CD4-positive, alpha-beta T cell treated with Interleukin-15 for 4 hours (primary cell): ENCODE data around the gene VTA1.
"Not testable (repeated sequence)": the region's sequence is repeated elsewhere in the genome, so short reads cannot be mapped to it uniquely, and the experiment has no call there.

Source experiments
- DNase-seq: peaks from one replicate; pipeline ENCODE4 v3.0.0-alpha.2; 2020; ENCODE audit warnings: low spot score

Gene VTA1

DNA sequence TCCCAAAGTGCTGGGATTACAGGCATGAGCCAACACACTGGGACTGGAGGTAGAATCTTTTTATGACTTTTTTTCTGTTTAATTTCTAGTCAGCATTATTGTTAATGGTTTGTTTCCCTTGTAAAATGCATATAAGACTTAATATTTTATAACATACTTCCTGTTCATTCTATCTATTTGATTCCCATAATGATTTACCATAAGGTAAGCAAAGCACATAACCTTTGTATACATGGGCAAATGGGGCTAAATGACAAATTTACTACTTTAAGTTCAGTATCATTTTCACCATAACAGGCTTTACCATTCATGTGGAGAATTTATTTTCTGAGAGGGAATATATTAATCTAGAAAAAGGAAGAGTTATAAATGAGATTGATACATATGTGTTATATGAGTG, 24.3 kb downstream of the VTA1 start:
- no peak for DNase-seq

DNA sequence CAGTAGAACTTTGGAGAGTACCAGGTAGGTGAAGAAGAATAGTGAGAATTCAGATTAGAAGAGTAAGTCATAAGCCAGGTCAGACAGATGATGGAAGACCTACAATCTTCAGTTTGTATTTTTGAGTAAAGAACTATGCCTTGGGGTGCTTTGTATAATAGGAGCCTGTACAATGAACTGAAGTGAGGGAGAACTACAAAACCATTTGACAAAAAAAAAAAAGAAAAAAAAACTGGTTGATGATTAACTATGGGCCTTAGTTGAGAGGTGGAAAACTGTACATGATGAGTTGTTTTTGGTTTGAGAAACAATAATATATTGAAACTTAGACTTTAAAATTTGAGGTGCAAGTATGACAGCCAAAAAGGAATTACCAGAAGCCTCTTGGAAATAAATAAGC, 25.7 kb downstream of the VTA1 start:
- DNase-seq: no peak

DNA sequence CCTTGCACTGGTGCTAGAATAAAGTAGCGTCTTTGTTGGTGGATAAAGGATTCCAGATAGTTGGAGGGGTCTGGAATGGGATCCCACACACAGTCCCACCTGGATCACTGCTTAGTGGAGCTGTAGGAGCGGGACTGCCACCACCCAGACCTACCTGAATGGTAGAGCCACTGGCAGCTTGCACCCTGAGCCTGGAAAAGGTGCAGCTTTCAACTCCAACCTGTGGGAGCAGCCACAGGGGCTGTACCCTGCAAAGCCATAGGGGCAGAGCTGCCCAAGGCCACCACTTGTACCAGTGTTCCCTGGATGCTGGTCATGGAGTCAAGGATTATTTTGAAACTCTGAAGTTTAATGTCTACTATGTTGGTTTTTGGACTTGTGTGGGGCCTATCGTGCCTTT, 26.9 kb downstream of the VTA1 start:
- DNase-seq: no peak

DNA sequence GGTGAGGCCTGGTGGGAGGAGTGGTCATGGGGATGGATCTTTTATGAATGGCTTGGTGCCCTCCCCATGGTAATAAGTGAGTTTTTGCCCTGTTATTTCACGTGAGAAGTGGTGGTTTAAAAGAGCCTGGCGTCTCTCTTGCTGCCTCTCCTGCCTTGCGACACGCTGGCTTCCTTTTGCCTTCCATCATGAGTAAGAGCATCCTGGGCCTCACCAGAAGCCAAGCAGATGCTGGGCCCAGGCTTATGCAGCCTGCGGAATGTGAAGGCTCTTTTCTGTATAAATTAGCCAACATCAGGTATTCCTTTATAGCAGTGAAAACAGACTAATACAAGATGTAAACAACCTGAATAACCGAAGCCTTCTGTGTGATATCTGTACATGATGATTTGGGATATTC, 27.6 kb downstream of the VTA1 start:
- DNase-seq: no peak

DNA sequence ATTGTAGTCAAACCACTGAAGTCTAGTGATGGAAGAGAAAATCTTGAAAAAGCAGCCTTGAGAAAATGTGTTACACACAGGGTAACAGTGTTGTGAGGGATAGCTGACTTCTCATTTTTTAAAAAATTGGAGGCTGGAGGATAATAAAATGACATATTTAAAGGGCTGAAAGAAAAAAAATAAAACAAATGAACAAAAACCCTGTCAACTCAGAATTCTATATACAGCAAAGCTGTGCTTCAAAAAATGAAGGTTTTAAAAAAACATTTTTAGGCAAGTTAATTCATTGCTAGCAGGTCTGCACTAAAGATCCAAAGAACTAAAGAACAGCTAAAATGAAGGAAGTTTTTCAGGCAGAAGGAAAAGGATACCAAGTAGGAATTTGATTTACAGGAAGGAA, 31.1 kb downstream of the VTA1 start:
- DNase-seq: no peak

DNA sequence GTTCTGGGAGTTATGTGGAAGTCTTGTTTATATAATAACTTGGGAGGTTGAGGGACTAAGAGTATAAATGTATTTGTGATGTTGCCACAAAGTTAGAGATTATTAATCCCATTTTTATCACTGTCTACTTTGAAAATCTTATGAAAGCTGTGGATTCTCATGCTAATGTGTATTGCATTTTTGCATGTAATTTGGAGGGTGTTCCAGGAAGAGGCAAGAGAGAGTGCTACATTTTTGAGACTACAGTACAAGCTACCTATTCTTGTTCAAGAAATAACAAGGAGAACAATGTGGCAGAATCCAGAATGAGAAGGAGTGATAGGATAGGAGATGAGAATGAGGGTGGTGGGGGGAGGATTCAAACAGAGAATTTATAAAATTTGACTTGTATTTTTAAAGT, 34.9 kb downstream of the VTA1 start:
- DNase-seq: no peak

DNA sequence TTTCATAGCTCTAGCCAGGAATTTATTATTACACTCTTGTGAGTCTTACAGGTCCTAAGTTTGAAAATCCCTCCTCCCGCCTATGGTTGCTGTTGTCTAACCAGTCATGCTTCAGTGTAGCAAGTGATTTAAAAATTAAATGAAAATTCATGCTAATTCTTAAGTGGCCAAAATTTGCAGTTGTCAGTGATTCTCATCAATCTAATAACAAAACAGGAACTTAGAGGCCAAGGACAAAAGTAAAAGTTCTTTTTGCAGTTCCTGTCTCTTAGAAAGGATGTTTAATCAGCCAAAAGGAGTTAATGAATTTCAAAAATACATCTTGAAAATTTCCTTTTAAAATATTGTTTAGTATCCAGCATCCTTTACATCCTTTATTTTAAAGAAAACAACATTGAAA, 36.3 kb downstream of the VTA1 start:
- DNase-seq: no peak

DNA sequence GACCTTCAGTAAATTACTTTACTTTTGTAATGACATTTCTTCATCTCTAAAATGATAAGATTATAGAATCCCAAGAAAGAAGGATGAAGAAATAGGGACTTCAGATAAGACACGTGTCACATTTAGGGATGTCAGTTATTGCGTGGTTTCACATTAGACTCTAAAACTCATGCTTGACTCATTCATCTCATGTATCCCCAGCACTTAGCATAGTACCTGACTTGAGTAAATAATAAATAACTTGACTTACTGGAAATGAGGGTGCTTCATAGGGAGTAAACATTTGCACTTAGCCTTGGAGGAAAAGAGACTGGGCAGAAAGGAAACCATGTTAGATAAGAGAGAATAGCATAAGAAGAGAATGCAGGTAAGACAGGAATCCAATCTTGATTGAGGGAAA, 37.2 kb downstream of the VTA1 start:
- DNase-seq: no peak

DNA sequence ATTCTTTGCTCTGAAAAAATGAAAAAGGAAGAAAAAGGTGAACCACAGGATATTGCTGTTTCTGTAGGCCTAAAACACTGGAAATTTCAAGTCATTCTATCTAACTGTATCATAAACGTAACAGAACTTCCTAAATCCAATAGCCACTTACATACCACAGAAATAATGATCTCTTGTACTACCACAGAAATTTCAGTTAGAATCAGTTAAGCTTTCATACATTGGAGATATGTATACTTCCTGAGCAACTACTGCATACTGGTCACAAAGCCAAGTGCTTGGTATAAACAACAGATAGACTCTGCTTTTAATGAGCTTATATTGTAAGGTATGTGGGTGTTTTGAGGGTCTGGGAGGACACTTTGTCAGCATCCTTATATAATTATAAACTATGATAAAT, 38.6 kb downstream of the VTA1 start:
- no peak for DNase-seq

DNA sequence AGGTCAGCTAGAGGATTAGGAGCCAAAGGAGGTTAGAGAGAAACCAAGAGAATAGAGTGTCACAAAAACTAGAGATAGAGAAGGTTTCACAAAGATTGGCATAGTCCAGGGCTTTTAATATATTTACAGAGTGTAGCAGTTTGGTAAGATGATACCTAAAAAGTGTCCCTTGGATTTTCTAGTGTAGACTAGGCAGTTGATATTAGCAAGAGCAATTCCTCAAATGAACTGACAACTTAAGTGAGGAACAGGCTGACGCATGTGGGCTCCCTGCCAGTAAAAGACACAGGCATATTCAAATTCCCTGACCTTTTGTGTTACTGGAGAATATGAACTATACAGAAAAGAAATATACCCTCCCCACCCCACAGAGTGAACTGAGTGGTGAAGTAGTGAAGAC, 40.1 kb downstream of the VTA1 start:
- no peak for DNase-seq

DNA sequence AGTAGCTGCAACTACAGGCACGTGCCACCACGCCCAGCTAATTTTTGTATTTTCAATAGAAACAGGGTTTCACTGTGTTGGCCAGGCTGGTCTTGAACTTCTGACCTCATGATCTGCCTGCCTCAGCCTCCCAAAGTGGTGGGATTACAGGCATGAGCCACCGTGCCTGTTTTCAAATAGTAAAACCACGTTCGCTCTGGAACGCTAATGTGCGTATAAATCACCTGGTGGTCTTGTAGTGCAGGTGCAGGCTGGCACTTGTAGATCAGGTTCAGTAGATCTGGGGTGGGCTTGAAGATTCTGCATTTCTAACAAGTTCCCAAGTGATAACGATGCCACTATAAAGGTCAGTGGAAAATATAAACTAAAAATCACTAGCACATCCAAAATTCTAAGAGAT, 41.3 kb downstream of the VTA1 start:
- DNase-seq: not testable (repeated sequence)

DNA sequence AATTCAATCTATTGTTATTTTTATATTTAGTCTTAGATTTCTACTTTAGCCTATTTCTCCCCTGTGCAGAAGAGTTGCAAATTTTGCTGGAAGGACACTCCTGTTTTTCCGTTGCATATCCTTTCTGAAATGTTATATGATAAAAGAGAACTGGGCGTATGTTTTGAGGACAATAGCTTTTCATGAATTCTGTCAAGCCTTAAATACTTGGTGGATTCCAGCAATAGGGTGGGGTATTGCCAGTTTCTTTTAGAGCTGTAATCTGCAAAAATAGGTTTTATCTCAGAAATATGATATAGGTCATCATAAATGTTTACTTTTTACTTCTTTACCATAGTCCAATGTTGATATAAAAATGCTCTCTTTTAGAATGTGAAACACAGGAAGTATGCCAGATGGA, 42.0 kb downstream of the VTA1 start:
- no peak for DNase-seq

DNA sequence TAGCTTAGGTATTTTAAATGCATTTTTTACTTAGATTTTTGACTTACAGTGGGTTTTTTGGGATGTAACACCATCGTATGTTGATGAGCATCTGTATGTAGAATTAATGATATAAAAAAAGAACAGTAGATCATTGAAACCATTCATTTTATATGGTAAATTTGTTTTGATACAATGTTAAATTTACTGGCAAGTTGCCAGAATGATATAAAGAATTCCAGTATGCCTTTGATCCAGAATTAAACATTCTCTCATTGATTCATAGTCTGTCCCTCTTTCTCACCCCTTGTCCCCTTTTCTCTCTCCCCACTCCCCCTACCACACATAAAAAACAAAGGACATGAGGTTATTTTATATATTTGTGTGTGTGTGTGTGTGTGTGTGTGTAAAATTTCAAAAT, 45.3 kb downstream of the VTA1 start:
- no peak for DNase-seq

DNA sequence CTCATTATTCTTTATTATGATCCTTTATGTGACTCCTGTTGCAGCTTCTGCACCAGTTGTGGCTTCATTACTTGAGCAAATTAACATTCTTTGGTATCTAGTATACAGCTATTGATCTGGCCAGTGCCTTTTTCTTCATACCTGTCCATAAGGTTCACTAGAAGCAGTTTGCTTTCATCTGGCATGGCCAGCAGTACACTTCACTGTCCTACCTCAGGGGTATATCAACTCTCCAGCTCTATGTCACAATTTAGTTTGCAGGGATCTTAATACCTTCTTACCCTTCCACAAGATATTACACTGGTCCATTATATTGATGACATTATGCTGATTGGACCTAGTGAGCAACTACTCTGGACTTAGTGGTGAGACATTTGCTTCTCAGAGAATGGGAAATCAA, 46.6 kb downstream of the VTA1 start:
- no peak for DNase-seq

DNA sequence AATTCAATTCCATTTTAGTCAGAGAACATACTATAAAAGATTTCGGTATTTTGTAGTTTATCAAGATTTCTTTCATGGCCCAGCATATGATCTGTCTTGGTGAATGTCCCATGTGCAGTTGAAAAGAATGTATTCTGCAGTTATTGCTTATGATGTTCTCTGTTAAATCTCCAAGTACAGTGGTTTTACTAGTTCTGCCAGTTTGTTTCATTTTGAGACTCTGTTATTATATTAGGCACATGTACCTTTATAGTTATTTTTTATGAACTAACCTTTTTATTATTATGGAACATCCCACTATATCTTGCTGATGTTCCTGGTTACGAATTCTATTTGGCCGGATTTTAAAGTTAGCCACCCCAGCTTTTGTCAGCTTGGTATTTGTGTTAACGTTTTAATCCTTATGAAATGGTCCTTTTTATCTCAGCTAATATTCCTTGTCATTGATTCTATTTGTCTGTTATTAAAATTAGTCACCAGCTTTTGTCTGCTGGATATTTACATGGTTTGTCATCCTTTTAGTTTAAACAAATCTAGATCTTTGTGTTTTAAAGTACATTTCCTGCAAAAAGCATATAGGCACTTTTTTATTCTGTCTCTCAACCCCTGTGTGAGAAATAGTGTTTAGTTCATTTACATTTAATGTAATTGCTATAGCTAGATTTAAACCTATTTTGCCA, 48.9 kb downstream of the VTA1 start:
- DNase-seq: no peak

DNA sequence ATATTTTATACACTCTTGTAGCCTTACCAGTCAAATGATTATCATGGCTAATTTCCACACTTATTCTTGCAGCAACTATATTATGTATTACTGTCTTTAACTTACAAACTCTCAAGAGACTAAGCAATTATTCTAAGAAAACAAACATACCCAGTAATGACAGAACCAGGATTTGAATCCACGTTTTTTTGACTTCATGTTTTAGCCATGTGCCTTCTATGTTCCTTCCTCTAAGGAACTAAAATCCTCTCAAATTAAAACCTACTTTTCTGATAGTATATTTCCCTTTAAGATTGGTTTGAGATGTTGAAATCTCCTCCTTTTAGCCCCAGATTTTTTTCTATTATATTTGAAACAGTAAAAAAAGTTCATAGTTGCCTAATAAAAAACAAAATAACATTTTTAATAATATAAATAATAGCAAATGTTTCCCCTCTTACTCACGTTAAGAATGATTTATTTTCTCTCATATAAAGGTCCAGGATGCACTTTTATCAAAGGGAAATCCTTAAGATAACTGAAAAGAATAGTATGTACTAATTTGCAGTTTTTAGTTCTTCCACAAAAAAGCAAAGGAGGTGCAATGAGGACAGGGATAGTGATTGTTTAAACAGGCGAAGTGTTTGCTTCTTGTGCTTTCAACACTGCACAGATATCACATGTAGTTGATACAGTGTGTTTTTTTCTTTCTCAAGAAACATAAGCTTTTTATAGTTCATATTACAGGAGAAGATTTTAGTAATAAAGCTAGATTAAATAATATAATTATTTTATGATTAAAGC, 54.0 kb downstream of the VTA1 start:
- no peak for DNase-seq

DNA sequence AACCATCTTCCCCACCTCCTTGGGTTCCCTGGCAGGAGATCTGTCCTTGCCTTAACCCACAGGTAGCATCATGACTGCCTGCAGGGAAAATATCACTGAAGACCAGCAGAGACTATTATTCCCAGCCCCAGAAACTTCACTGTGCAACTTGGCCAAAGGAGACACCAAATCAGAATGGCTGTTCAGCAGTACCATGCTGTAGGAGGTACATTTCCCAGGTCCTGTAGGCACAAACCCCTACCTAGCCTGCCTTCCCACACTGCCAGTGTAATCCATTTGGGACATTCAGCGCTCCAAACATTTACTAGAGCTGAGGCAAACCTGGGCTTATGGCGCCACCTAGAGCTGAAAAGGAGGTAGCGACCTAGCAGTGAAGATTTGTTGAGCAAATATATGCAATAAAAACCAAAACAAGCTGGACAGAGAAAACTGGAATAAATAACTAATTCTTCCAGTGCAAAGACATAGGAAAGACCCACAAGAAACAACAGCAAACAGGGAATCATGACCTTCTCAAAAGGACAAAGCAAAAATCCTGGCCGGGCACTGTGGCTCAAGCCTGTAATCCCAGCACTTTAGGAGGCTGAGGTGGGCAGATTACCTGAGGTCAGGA, 60.3 kb downstream of the VTA1 start:
- DNase-seq: peak; percentile 46

DNA sequence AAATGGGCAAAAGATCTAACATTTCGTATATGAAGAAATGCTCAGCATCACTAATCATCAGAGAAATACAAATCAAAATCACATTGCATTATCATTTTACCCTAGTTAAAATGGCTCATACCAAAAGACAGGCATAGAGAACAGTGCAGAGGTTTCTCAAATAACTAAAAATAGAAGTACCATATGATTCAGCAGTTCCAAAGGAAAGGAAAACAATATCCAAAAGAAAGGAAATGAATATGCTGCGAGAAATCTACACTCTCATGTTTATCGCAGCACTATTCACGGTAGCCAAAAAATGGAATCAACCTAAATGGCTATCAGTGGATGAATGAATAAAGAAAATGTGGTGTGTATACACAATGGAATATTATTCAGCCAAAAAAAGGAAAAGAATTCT, 63.5 kb downstream of the VTA1 start:
- DNase-seq: no peak

DNA sequence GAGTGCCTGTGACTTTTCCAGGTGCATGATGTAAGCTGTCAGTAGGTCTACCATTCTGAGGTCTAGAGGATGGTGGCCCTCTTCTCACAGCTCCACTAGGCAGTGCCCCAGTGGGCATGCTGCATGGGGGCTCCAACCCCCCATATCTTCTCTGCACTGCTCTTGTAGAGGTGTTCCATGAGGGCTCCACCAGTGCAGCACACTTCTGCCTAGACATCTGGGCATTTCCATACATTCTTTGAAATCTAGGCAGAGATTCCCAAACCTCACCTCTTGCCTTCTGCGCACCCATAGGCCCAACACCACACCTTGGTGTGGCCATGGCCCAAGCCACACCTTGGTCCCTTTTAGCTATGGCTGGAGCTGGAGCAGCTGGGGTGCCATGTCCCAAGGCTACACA, 66.3 kb downstream of the VTA1 start:
- no peak for DNase-seq

DNA sequence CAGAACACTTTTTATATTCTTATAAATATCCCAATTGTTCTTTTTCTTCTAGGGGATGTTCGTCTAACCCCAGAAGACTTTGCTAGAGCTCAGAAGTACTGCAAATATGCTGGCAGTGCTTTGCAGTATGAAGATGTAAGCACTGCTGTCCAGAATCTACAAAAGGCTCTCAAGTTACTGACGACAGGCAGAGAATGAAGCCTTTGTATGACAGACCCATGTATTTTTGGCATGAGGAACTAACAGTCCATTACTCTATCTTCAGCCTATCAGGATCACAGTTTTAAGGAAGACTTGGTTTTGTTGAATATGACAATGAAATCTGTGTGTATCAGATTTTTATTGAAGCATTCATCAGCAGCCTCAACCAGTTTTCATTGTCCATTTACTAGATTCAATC, 71.4 kb downstream of the VTA1 start:
- DNase-seq: no peak

DNA sequence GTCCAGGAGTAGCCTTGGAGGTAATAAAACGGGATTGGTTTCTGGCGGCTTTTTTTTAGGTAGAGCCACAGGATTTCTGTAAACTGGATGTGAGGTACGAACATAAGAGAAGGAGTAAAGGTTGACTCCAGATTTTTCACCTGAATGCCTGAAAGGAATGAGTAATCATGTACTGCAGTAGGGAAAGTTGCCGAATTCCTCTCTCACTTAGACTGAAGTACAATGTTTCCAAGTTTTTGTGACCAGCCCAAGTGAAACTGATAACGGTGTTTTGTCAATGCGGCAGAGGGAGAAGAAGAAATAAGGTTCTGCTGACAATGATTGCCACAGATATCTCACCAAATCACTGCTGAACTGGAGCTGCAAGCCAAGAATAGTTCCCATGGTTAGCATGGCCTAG, 75.0 kb downstream of the VTA1 start:
- no peak for DNase-seq

DNA sequence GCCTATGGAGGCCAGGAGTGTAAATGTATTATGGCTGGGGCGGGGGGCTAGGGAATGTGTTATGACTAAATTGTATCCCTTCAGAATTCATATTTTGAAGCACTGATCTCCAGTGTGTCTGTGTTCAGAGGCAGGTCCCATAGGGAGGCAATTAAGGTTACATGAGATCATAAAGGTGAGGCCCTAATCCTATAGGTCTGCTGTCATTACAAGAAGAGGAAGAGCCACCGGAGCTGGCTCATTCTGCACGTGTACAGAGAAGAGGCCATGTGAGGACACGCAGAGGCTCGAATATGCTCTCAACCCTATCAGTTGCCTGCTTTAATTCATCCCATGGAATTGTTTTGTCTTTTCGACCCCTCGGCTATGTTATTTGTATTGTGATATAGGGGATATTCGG, 76.9 kb downstream of the VTA1 start:
- no peak for DNase-seq

DNA sequence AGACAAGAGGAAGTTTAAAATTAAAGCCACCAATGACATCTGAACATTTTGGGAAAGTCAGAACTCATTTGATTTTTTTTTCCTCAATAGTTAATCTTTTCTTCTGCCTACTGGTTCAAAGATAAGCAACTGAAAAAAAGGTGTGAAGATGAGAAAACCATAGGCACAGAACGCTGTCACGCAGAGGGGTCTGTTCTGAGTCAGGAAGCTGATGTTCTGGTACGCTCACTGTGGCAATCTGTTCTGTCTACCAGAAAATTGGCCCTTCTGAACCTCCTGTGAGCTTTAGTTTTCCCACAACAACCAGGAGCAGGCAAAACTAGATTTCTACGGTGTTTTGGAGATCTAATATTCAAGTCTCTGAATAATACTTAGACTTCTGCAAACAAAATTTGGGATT, 78.1 kb downstream of the VTA1 start:
- no peak for DNase-seq

DNA sequence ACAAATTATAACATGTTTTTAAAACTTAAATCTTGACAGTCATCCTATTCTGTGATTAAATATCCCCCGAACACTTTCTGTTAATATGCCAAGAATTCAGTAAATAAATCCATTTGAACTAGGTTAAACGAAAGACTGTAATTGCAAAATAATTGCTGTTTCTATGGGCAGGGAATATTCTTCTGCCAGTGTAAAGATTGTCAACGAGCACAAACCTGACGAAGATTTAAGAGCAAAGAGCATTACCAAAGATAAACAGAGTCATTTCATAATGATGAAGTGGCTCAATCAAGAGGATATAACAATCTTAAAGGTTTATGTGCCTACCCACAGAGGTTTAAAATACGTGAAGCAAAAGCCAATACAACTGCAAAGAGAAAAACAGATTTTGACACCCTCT, 78.5 kb downstream of the VTA1 start:
- no peak for DNase-seq
